ENCODE measurements around the gene RPTOR.
"Not testable (repeated sequence)": the region's sequence is repeated elsewhere in the genome, so short reads cannot be mapped to it uniquely, and the experiment has no call there.

Gene RPTOR

DNA sequence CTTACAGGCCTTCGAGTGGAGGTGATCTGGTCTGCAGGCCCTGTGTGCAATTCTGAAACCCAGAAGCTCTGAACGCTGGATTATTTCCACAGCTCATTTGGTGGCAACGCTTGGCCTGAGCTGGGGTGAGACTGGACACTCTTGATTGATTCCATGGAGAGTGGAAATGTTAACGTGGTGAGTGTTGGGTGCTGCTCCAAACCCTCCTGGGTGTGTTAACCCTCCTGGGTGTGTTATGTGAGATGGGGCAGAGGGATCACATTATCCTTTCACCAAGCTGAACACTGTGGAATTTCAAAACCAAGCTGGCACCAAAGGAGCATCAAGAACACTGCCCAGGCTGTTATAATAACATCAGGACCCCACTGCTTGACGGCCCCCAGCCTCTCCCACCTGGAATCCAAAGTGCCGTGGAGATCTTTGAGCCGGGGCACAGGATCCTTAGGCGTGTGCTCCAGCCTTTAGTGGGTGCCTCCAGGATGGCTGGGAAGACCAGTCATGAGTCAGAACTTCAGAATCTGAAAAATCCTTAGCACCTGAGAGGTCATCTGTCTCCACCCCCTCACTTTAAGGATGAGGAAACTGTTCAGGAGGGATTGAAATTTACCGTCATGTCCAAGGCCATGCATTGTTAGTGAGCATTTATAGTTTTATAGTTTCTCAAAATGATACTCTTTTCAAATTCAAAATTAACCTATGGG is 75.0 kb downstream of the RPTOR start:
- no peak for DNase-seq (ENCODE audit: low spot score)
- H3K4me3 ChIP-seq = no peak overlapping the region
- TF ChIP-seq, protein P1, sequence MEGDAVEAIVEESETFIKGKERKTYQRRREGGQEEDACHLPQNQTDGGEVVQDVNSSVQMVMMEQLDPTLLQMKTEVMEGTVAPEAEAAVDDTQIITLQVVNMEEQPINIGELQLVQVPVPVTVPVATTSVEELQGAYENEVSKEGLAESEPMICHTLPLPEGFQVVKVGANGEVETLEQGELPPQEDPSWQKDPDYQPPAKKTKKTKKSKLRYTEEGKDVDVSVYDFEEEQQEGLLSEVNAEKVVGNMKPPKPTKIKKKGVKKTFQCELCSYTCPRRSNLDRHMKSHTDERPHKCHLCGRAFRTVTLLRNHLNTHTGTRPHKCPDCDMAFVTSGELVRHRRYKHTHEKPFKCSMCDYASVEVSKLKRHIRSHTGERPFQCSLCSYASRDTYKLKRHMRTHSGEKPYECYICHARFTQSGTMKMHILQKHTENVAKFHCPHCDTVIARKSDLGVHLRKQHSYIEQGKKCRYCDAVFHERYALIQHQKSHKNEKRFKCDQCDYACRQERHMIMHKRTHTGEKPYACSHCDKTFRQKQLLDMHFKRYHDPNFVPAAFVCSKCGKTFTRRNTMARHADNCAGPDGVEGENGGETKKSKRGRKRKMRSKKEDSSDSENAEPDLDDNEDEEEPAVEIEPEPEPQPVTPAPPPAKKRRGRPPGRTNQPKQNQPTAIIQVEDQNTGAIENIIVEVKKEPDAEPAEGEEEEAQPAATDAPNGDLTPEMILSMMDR (IDR thresholded peaks at IDR 0.05) = no peak
- no peak overlapping the region for H3K27ac ChIP-seq

DNA sequence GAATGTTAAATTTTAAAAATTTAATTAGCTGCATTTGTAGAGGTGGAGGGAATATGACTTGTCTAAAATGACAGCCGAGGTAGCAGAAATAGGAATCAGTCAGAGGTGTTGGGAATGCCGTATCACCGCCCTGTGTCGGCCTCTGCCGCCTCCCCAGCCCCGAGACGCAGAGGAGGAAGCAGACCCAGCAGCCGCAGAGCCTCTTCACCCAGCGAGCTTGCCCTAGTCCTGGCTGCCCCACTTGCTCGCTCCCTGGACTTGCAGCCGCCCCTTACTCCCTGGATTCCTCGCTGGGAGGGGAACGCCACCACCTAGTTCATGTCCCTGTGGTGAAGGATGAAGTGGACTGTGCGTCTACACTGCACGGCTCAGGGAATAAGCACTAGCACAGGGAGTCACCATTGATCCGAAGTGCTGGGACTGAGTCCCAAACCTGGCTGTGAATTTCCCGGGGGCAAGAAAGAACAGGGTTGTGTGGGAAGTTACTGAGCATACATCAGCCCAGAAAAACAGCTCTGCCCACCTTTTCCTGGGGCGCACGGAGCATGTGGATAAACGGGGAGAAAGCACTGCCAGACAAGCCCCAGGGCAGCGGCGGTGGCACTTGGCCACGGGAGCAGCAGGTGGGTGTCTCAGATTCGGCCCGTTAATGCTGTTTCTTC is 76.8 kb downstream of the RPTOR start:
- Histone ChIP-seq H3K27ac (no peak overlapping the region), H3K4me3 (no peak overlapping the region)
- TF ChIP-seq, protein P1 (IDR thresholded peaks at IDR 0.05) = no peak
- DNase-seq (ENCODE audit: low spot score) = no peak

DNA sequence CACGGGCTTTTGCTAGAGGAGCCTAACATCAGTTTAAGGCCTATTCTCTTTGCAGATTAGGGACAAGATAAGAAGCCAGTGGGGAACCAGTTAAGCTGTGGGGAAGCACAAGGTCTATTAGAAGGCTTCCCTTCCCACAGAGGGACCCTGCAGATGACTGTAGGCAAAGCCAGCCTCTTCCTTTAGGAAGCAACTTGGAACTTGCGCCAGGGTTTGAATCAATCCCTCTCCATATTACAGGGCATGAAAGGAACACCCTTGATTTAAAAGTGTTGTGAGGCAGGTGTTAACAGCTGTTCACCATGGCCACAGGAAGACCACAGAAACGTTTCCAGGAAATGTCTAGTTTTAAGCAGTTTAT is 77.3 kb downstream of the RPTOR start:
- Histone ChIP-seq H3K4me3 (no peak overlapping the region), H3K27ac (no peak overlapping the region)
- TF ChIP-seq, protein P1 (IDR thresholded peaks at IDR 0.05) = no peak
- DNase-seq (ENCODE audit: low spot score) = no peak

DNA sequence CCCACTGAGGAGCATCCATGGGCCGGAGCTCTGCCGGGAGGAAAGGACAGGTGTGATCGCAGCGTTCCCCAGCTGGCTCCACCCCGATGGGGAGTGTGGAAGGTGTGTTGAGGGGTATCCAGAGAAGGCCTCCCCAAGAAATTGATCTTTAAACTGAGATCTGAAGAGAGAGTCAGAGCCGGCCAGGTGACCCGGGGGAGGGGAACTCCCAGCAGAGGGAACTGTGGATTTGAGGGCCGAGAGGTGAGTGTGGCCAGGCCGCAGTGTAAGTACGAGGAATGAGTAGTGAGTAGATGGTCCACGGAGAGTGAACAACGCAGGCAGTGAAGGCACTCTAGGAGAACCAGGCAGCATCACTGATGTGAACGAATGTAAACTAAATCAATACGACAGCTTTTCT is 80.2 kb downstream of the RPTOR start:
- no peak overlapping the region for H3K4me3 ChIP-seq
- TF ChIP-seq, protein P1 (IDR thresholded peaks at IDR 0.05) = no peak
- no peak for DNase-seq (ENCODE audit: low spot score)
- no peak overlapping the region for H3K27ac ChIP-seq

DNA sequence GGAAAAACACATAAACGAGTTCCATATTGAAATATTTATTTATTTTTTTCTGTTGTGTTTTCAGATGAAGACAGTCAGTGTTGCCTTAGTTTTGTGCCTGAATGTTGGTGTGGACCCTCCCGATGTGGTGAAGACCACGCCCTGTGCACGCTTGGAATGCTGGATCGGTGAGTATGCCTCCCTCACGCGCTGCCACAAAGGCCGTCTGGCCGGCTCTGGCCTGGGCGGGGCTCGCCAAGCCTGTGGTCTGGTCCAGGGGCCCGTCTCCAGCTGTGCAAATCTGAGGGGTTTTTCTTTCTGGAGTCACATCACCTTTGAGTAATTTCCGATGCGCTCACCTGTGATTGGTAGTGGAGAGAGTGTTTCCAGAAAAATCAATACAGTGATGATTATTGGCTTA is 81.0 kb downstream of the RPTOR start:
- TF ChIP-seq, protein P1 (IDR thresholded peaks at IDR 0.05) = no peak
- DNase-seq (ENCODE audit: low spot score) = no peak
- Histone ChIP-seq H3K4me3 (no peak overlapping the region), H3K27ac (no peak overlapping the region)

DNA sequence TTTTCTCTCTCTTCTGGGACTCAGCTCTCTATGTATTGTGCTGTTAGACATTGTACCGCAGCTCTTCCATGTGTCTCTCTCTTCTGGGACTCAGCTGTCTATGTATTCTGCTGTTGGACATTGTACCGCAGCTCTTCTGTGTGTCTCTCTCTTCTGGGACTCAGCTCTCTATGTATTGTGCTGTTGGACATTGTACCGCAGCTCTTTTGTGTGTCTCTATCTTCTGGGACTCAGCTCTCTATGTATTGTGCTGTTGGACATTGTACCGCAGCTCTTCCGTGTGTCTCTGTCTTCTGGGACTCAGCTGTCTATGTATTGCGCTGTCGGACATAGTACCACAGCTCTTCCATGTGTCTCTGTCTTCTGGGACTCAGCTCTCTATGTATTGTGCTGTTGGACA is 84.2 kb downstream of the RPTOR start:
- not testable (repeated sequence) for DNase-seq (ENCODE audit: low spot score); H3K27ac ChIP-seq; H3K4me3 ChIP-seq

DNA sequence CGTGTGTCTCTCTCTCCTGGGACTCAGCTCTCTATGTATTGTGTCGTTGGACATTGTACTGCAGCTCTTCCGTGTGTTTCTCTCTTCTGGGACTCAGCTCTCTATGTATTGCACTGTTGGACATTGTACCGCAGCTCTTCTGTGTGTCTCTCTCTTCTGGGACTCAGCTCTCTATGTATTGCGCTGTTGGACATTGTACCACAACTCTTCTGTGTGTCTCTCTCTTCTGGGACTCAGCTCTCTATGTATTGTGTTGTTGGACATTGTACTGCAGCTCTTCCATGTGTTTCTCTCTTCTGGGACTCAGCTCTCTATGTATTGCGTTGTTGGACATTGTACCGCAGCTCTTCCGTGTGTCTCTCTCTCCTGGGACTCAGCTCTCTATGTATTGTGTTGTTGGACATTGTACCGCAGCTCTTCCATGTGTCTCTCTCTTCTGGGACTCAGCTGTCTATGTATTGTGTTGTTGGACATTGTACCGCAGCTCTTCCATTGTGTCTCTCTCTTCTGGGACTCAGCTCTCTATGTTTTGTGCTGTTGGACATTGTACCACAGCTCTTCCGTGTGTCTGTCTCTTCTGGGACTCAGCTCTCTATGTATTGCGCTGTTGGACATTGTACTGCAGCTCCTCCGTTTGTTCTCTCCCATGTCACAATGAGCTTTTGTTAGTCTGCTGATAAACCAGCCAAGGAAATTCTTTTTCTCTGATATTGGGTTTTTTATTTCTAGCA is 84.8 kb downstream of the RPTOR start:
- DNase-seq (ENCODE audit: low spot score) = no peak
- TF ChIP-seq, protein P1 (IDR thresholded peaks at IDR 0.05) = no peak

More for the DNA sequence above, 84.8 kb downstream of the RPTOR start:
- H3K4me3 ChIP-seq = no peak overlapping the region
- no peak overlapping the region for H3K27ac ChIP-seq

All from coronary artery (tissue), 2 donors.